Measurements from ENCODE around the gene ZAP70.

ZAP70 gene

DNA sequence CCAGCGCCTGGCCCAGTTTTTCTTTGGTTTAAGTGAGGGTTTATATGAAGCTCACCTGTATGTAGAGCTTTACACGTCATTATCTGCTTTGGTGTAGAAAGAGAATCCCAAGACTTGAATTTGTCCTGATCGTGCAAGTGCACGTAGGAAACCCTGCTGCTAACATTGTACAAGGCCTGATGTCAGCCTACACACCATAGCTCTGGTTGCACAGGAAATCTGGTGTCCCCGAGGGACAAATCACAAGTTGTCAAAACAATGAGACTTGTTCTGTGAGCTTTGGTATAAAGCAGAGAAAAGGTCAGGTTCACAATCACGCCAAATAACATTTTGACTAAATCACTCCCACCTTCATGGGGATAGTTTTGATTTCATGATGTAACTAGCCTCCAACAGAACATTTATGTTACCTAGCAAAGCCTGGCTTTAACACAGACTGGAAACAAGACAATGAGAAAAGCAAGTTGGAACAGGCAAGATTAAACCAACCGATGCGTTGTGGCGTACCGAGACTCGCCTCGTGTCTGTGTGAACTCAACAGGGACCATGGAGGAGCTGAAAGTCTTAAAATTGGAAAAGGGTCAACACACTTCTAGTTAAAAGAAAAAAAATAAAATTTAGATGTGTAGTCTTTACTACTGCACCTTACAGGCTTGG, 41.4 kb downstream of the ZAP70 start:
- Histone ChIP-seq H4K20me1 (ENCODE audit: control insufficient read depth, insufficient read depth, low read depth, low read length) (no peaks in the 10 kb centered on the region), H3K4me3 (ENCODE audit: low read length) (no peak overlapping the region), H3F3A (ENCODE audit: control insufficient read depth, insufficient read depth) (0 out of 2 replicates have a peak, but pooled peaks cover 4% of the 10 kb centered on the region), H3K4me2 (ENCODE audit: low read length) (no peak overlapping the region), H3K27me3 (ENCODE audit: control insufficient read depth, low read length) (no peaks in the 10 kb centered on the region), H3K4me1 (ENCODE audit: control insufficient read depth, low read length) (no peaks in the 10 kb centered on the region), H3K36me3 (ENCODE audit: control insufficient read depth, low read length) (peaks cover 55% of the 10 kb centered on the region), H3K27ac (ENCODE audit: low read depth, low read length) (no peak overlapping the region), H3K9me2 (replicated peaks; ENCODE audit: control insufficient read depth, low read length) (no peaks in the 10 kb centered on the region), H3K9me3 (ENCODE audit: control insufficient read depth, insufficient read depth, low read length) (no peaks in the 10 kb centered on the region), H3K79me2 (ENCODE audit: control insufficient read depth, low read length) (no peaks in the 10 kb centered on the region)
- no peak for TF ChIP-seq EZH2phosphoT487 (IDR thresholded peaks at IDR 0.05; ENCODE audit: borderline replicate concordance, low read length)
- TF ChIP-seq, protein P1, sequence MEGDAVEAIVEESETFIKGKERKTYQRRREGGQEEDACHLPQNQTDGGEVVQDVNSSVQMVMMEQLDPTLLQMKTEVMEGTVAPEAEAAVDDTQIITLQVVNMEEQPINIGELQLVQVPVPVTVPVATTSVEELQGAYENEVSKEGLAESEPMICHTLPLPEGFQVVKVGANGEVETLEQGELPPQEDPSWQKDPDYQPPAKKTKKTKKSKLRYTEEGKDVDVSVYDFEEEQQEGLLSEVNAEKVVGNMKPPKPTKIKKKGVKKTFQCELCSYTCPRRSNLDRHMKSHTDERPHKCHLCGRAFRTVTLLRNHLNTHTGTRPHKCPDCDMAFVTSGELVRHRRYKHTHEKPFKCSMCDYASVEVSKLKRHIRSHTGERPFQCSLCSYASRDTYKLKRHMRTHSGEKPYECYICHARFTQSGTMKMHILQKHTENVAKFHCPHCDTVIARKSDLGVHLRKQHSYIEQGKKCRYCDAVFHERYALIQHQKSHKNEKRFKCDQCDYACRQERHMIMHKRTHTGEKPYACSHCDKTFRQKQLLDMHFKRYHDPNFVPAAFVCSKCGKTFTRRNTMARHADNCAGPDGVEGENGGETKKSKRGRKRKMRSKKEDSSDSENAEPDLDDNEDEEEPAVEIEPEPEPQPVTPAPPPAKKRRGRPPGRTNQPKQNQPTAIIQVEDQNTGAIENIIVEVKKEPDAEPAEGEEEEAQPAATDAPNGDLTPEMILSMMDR (IDR thresholded peaks at IDR 0.05; ENCODE audit: low read depth, low read length, poor library complexity, severe bottlenecking) = no peak

DNA sequence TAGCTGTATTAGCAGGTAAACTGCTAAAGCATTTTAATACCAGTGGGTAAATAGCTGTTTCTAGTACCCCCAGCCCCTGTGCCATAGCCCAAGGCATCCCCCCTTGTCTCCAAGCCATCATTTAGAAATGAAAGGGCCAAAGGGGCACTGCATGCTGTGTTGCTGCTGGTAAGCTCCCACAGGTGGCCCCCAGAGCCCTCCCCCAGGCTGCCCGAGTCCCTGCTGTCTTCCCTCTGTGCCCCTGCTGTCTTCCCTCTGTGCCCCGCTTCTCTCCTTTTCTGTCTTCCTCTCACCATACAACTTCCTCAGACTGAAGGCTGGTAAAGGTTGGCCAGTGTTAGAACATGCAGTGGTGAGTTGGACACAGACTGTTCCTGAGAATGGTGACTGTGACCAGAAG, 42.1 kb downstream of the ZAP70 start:
- Histone ChIP-seq H3F3A (ENCODE audit: control insufficient read depth, insufficient read depth) (0 out of 2 replicates have a peak, but pooled peaks cover 4% of the 10 kb centered on the region), H3K9me3 (ENCODE audit: control insufficient read depth, insufficient read depth, low read length) (no peaks in the 10 kb centered on the region), H3K4me1 (ENCODE audit: control insufficient read depth, low read length) (no peaks in the 10 kb centered on the region), H3K27ac (ENCODE audit: low read depth, low read length) (no peak overlapping the region), H3K79me2 (ENCODE audit: control insufficient read depth, low read length) (no peaks in the 10 kb centered on the region), H3K9me2 (replicated peaks; ENCODE audit: control insufficient read depth, low read length) (no peaks in the 10 kb centered on the region), H3K4me3 (ENCODE audit: low read length) (no peak overlapping the region), H4K20me1 (ENCODE audit: control insufficient read depth, insufficient read depth, low read depth, low read length) (no peaks in the 10 kb centered on the region), H3K27me3 (ENCODE audit: control insufficient read depth, low read length) (no peaks in the 10 kb centered on the region), H3K4me2 (ENCODE audit: low read length) (no peak overlapping the region), H3K36me3 (ENCODE audit: control insufficient read depth, low read length) (peaks cover 61% of the 10 kb centered on the region)
- TF ChIP-seq EZH2phosphoT487 (IDR thresholded peaks at IDR 0.05; ENCODE audit: borderline replicate concordance, low read length) = no peak
- TF ChIP-seq, protein P1 (IDR thresholded peaks at IDR 0.05; ENCODE audit: low read depth, low read length, poor library complexity, severe bottlenecking) = no peak

DNA sequence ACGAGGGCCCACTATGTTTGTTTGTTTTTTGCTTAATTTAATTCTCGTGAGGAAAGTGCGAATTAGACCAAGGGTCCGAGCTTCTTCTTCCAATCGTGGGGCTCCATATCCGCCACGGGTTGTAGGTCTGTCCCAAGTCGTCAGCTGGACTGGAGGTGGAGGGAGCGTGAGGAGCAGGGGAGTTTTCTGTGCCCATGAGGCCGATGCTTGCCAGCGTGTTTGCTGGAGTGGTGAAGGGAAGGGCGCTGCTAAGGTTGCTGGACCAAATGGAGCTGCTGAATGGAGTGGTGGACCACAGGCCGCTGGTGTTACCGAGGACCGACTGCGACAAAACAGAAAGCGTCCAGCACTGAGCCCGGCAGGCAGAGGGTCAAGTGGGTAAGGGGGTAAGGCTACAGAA, 43.7 kb downstream of the ZAP70 start:
- H3K27me3 ChIP-seq (ENCODE audit: control insufficient read depth, low read length) = no peaks in the 10 kb centered on the region
- no peak overlapping the region for H3K27ac ChIP-seq (ENCODE audit: low read depth, low read length)
- TF ChIP-seq, protein P1 (IDR thresholded peaks at IDR 0.05; ENCODE audit: low read depth, low read length, poor library complexity, severe bottlenecking) = no peak
- TF ChIP-seq EZH2phosphoT487 (IDR thresholded peaks at IDR 0.05; ENCODE audit: borderline replicate concordance, low read length) = no peak
- peaks cover 77% of the 10 kb centered on the region for H3K36me3 ChIP-seq (ENCODE audit: control insufficient read depth, low read length)
- no peak overlapping the region for H3K4me3 ChIP-seq (ENCODE audit: low read length)
- H4K20me1 ChIP-seq (ENCODE audit: control insufficient read depth, insufficient read depth, low read depth, low read length) = no peaks in the 10 kb centered on the region
- H3K79me2 ChIP-seq (ENCODE audit: control insufficient read depth, low read length) = no peaks in the 10 kb centered on the region
- H3K9me2 ChIP-seq (replicated peaks; ENCODE audit: control insufficient read depth, low read length) = no peaks in the 10 kb centered on the region
- no peaks in the 10 kb centered on the region for H3F3A ChIP-seq (ENCODE audit: control insufficient read depth, insufficient read depth)
- H3K4me1 ChIP-seq (ENCODE audit: control insufficient read depth, low read length) = no peaks in the 10 kb centered on the region
- H3K9me3 ChIP-seq (ENCODE audit: control insufficient read depth, insufficient read depth, low read length) = no peaks in the 10 kb centered on the region
- H3K4me2 ChIP-seq (ENCODE audit: low read length) = no peak overlapping the region

Measured in DOHH2 (cell line).